Stomach (tissue), 9 donors: ENCODE results near the gene SECTM1. TPM values are rescaled to one million over a fixed set of nuclear protein-coding genes. Genes with fewer than 3 reads are reported as not detected.
A peak's percentile ranks its signal among the peaks of the same experiment; 100 is the strongest.

ENCODE experiments used
- DNase-seq, 2 donors: peaks; one replicate each; pipeline versions ENCODE4 v3.0.0 to v3.0.0-alpha.2; 2013 to 2019
- H3K27ac ChIP-seq, 5 donors: fragments of 200-600 bp in 4 of 5; sonication (generic) in 4 of 5; one replicate each; pipeline ENCODE4 v1.5.1; 2013 to 2019; ENCODE audit warnings: mild to moderate bottlenecking in 1 of 5, moderate library complexity in 1 of 5
- H3K27me3 ChIP-seq, 3 donors: fragments of 200-600 bp; sonication (generic); one replicate each; pipeline ENCODE4 v1.5.1; 2017 to 2019; ENCODE audit warnings: mixed run types in 1 of 3
- H3K36me3 ChIP-seq, 4 donors: fragments of 200-600 bp; sonication (generic); 1 replicate in 3 of 4; 2 replicates in 1 of 4; pipeline ENCODE4 v1.5.1; 2016 to 2019
- H3K4me1 ChIP-seq, 4 donors: fragments of 200-600 bp; sonication (generic); one replicate each; pipeline ENCODE4 v1.5.1; 2016 to 2019
- H3K4me3 ChIP-seq, 4 donors: fragments of 200-600 bp; sonication (generic) in 3 of 4; one replicate each; pipeline ENCODE4 v1.5.1; 2016 to 2019; ENCODE audit warnings: mild to moderate bottlenecking in 1 of 4
- H3K9me3 ChIP-seq, 4 donors: fragments of 200-600 bp; sonication (generic); one replicate each; pipeline ENCODE4 v1.5.1; 2016 to 2019
- EP300 ChIP-seq: sonication (generic); formaldehyde crosslinking; IDR thresholded peaks from one replicate; pipeline ENCODE4 v1.6.1; 2017; ENCODE audit warnings: antibody characterized with exemption
- POLR2A ChIP-seq, 4 donors: fragments of 450-650 bp; IDR thresholded peaks; one replicate each; pipeline ENCODE4 v1.6.1; 2016; ENCODE audit warnings: antibody characterized with exemption in 4 of 4, control low read depth in 2 of 4, mild to moderate bottlenecking in 1 of 4, moderate library complexity in 1 of 4
- POLR2AphosphoS5 ChIP-seq, 3 donors: sonication (generic); formaldehyde crosslinking; IDR thresholded peaks; one replicate each; pipeline ENCODE4 v1.6.1; 2016; ENCODE audit warnings: antibody characterized with exemption in 3 of 3
- WGBS, 5 donors: extraction: QIAGEN DNeasy Blood & Tissue Kit in 3 of 5; methylation state at CpG; one replicate each; pipeline versions ENCODE4 v1.1.5 to v1.1.7; 2013 to 2018; 5-methylcytosine and 5-hydroxymethylcytosine counted together
- intact Hi-C: fragments of 100-400 bp; cut with DNase I; formaldehyde crosslinking; loops from one replicate; pipeline ENCODE4 v1.15.1; 2023; ENCODE audit warnings: low total_unique reads
- polyA plus RNA-seq, 3 donors: library from polyadenylated mRNA; stranded (reverse); fragments of 200-250 nt; gene quantifications; one replicate each; pipeline ENCODE4 v1.2.3, GENCODE V29; 2013
- total RNA-seq, 5 donors: library from RNA; depleted of rRNA; stranded (reverse); fragments of >200 nt; gene quantifications; one replicate each; pipeline versions ENCODE4 v1.1.0 to v1.2.3, GENCODE V29; 2014 to 2016
- TF ChIP-seq, protein P1 (sequence below), 7 experiments: fragments of 450-650 bp in 4 of 7; fragments of 200-600 bp in 3 of 7; sonication (generic) in 3 of 7; IDR thresholded peaks; one replicate each; pipeline ENCODE4 v1.5.1; 2016 to 2019; ENCODE audit warnings: antibody characterized with exemption in 7 of 7, control low read depth in 2 of 7, mild to moderate bottlenecking in 1 of 7
- donor health status: healthy with polysubstance abuse.
- donor health status: Bipolar disorder and iron deficiency.
- donor health status: healthy.

Gene SECTM1
- total and polyA plus RNA-seq, 8 donors: 1.8 to 48.8 (median 9.8) TPM

- Histone ChIP-seq H3K9me3 (no peaks in the 10 kb centered on the region), H3K27ac (peak overlapping the region; percentile 98 to 99 (median 99)), H3K36me3 (no peaks in the 10 kb centered on the region), H3K4me1 (peaks cover 50 to 89% (median 71%) of the 10 kb centered on the region in 4 donors), H3K4me3 (peak overlapping the region; percentile 73 to 92 (median 78)), H3K27me3 (no peaks in the 10 kb centered on the region)
- 3 to 6% (median 4%) methylated on average over 42 to 86 of the region's 86 CpGs for WGBS, 5 donors
- peak; percentile 96 to 99 for DNase-seq
- intact Hi-C loops: no loop called here
- TF ChIP-seq EP300 (no peak), POLR2A (IDR thresholded peaks at IDR 0.05) (peak in 2 of 4 donors; percentile 73 to 93), POLR2AphosphoS5 (IDR thresholded peaks at IDR 0.05) (peak; percentile 86 to 98 (median 95))
- TF ChIP-seq, protein P1, sequence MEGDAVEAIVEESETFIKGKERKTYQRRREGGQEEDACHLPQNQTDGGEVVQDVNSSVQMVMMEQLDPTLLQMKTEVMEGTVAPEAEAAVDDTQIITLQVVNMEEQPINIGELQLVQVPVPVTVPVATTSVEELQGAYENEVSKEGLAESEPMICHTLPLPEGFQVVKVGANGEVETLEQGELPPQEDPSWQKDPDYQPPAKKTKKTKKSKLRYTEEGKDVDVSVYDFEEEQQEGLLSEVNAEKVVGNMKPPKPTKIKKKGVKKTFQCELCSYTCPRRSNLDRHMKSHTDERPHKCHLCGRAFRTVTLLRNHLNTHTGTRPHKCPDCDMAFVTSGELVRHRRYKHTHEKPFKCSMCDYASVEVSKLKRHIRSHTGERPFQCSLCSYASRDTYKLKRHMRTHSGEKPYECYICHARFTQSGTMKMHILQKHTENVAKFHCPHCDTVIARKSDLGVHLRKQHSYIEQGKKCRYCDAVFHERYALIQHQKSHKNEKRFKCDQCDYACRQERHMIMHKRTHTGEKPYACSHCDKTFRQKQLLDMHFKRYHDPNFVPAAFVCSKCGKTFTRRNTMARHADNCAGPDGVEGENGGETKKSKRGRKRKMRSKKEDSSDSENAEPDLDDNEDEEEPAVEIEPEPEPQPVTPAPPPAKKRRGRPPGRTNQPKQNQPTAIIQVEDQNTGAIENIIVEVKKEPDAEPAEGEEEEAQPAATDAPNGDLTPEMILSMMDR (IDR thresholded peaks at IDR 0.05): no peak
These were observed 41.1 kb downstream of the SECTM1 start for GRCh38 chr17:82292251-82293154.

DNA sequence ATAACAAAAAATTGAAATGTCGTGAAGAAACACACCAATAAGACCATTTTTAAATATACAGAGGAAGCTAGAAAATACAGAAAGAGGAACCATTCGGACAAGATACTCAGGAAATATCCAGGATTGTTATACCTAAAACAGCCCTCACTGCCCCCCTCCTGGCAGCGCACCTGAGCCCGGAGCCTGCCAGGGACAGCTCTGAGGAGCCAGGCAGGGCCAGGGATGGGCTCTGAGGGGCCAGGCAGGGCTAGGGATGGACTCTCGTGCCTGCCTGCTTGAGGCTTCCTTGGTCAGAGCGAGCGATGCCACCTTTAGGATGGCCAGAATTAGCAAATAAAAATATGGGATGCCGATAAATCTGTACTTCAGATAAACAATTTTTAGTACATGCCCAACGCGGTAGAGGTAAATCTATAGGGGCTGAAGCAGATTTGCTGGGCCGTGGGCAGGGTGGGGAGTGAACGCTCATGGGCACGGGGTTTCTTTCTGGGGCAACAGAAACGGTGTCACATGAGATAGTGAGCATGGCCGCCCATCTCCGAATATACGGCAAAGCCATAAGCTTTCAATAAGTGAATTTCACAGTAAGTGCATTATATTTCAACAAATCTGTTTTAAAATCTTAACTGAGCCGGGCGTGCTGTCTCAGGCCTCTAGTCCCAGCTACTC is 41.9 kb downstream of the SECTM1 start:
- H3K27me3 ChIP-seq: no peaks in the 10 kb centered on the region
- TF ChIP-seq, protein P1 (IDR thresholded peaks at IDR 0.05): no peak
- TF ChIP-seq EP300 (no peak), POLR2AphosphoS5 (IDR thresholded peaks at IDR 0.05) (no peak), POLR2A (IDR thresholded peaks at IDR 0.05) (no peak)
- no peaks in the 10 kb centered on the region for H3K36me3 ChIP-seq
- WGBS, 5 donors: 83 to 87% (median 85%) methylated on average over 19 of the region's 19 CpGs
- peak overlapping the region; percentile 73 to 92 (median 78) for H3K4me3 ChIP-seq
- H3K4me1 ChIP-seq: peaks cover 45 to 88% (median 71%) of the 10 kb centered on the region in 4 donors
- DNase-seq: no peak
- no peaks in the 10 kb centered on the region for H3K9me3 ChIP-seq
- H3K27ac ChIP-seq: peak overlapping the region; percentile 98 to 99 (median 99)
- intact Hi-C loops: no loop called here

DNA sequence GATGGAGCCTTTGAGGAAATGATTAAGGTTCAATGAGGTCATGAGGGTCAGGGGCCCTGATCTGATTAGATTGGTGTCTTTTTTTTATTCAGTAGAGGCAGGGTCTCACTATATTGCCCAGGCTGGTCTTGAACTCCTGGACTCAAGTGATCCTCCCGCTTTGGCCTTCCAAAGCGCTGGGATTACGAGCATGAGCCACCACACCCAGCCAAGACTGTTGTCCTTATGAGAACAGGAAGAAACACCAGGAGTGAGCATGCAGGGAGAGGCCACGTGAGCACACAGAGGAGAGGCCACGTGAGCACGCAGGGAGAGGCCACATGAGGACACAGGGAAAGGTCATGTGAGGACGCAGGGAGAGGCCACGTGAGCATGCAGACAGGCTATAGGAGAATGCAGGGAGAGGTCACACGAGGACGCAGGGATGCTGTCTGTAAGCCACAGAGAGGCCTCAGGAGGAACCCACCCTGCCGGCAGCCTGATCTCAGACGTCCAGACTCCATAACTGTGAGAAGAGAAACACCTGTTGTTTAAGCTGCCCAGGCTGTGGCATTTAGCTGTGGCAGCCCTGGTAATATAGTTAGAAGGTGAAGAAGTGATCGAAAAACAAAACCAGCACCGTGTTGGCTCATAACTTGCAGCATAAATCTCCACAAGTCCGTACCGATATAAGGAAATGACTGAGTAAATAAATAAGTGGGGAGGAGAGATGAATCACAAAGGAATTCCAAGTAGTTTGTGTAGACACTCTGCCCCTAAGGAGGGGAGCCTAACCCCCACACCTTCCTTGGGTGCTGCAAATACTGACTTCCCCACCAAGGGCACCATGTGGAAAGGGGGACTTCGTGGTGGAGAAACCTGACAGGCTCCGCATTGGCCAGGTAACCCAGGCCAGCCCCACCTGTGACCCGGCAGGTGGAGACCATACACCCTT is 45.4 kb downstream of the SECTM1 start:
- Histone ChIP-seq H3K27ac (peak overlapping the region; percentile 79 to 85 (median 84)), H3K9me3 (no peaks in the 10 kb centered on the region), H3K36me3 (no peaks in the 10 kb centered on the region), H3K4me3 (no peak overlapping the region), H3K27me3 (no peaks in the 10 kb centered on the region), H3K4me1 (peaks cover 19 to 62% (median 44%) of the 10 kb centered on the region in 4 donors)
- WGBS, 5 donors: 23 to 37% (median 23%) methylated on average over 19 of the region's 19 CpGs
- DNase-seq: peak; percentile 90 to 93
- intact Hi-C loops: no loop called here
- peak; percentile 60 to 93 (median 84) for TF ChIP-seq POLR2AphosphoS5 (IDR thresholded peaks at IDR 0.05)
- TF ChIP-seq POLR2A (IDR thresholded peaks at IDR 0.05): no peak

- H3K36me3 ChIP-seq: no peaks in the 10 kb centered on the region
- H3K4me1 ChIP-seq: peaks cover 26 to 69% (median 49%) of the 10 kb centered on the region in 4 donors
- H3K27me3 ChIP-seq: no peaks in the 10 kb centered on the region
- no peak for DNase-seq
- H3K4me3 ChIP-seq: no peak overlapping the region
- TF ChIP-seq POLR2A (IDR thresholded peaks at IDR 0.05): no peak
- TF ChIP-seq EP300: no peak
- TF ChIP-seq, protein P1 (IDR thresholded peaks at IDR 0.05): no peak
- no peak for TF ChIP-seq POLR2AphosphoS5 (IDR thresholded peaks at IDR 0.05)
- intact Hi-C loops: no loop called here
- peak overlapping the region; percentile 79 to 85 (median 84) for H3K27ac ChIP-seq
- 72 to 86% (median 82%) methylated on average over 9 of the region's 9 CpGs for WGBS, 5 donors
- H3K9me3 ChIP-seq: no peaks in the 10 kb centered on the region
These were observed 46.3 kb downstream of the SECTM1 start for GRCh38 chr17:82287013-82287867.
